B cell (primary cell): ENCODE results near the gene TEX11. TPM values are rescaled to one million over a fixed set of nuclear protein-coding genes. Genes with fewer than 3 reads are reported as not detected.
"Not testable (repeated sequence)": the region's sequence is repeated elsewhere in the genome, so short reads cannot be mapped to it uniquely, and the experiment has no call there.

Experiments
- ATAC-seq: fragments of 200-7000 bp; cut with Tn5 transposase; one replicate; pipeline ENCODE4 v1.10.0; 2021; ENCODE audit warnings: low read depth, mild to moderate bottlenecking, moderate number of reproducible peaks, moderate library complexity
- CTCF ChIA-PET: fragments of 350-600 bp; sonication (Branson Sonifier 250); formaldehyde crosslinking; loops from one replicate; lab custom pipeline; 2021; ENCODE audit warnings: antibody characterized with exemption, inconsistent platforms; lab: Charles Lee
- POLR2A ChIA-PET: fragments of 350-600 bp; sonication (Branson Sonifier 250); formaldehyde crosslinking; loops from one replicate; lab custom pipeline; 2021; ENCODE audit warnings: antibody characterized with exemption; lab: Charles Lee
- DNase-seq: peaks from one replicate; pipeline ENCODE4 v3.0.0; 2013
- H2AFZ ChIP-seq: 2 replicates; pipeline ENCODE4 v1.6.1; 2012; ENCODE audit warnings: mild to moderate bottlenecking, low read depth, low read length; ENCODE audit not compliant: insufficient read depth, poor library complexity, severe bottlenecking
- H3K27ac ChIP-seq, 2 donors: 1 replicate in 1 of 2; 2 replicates in 1 of 2; pipeline ENCODE4 v1.5.1; 2012 to 2013; ENCODE audit warnings: low read length in 2 of 2, mild to moderate bottlenecking in 2 of 2, moderate library complexity in 1 of 2
- H3K27me3 ChIP-seq, 4 experiments: fragments of 200-600 bp in 1 of 4; sonication (generic) in 1 of 4; replicated peaks in 1 of 4; 1 replicate in 2 of 4; 2 replicates in 2 of 4; pipeline versions ENCODE4 v1.6.1 to v1.7.0; 2013 to 2016; ENCODE audit warnings: low read length in 3 of 4, mild to moderate bottlenecking in 2 of 4, mixed read lengths in 1 of 4, moderate library complexity in 1 of 4; ENCODE audit not compliant: insufficient read depth in 4 of 4, control insufficient read depth in 3 of 4; ENCODE audit errors: control extremely low read depth in 1 of 4
- H3K36me3 ChIP-seq, 2 experiments: replicated peaks in 1 of 2; 1 replicate in 1 of 2; 2 replicates in 1 of 2; pipeline versions ENCODE4 v1.6.1 to v1.7.1; 2013; ENCODE audit warnings: low read length in 1 of 2; ENCODE audit not compliant: insufficient read depth in 2 of 2, control insufficient read depth in 1 of 2; ENCODE audit errors: control extremely low read depth in 1 of 2, extremely low read depth in 1 of 2
- H3K4me1 ChIP-seq, 2 donors: fragments of 200-600 bp in 1 of 2; sonication (generic) in 1 of 2; 1 replicate in 1 of 2; 2 replicates in 1 of 2; pipeline versions ENCODE4 v1.5.1 to v1.6.1; 2013 to 2017; ENCODE audit warnings: low read length in 2 of 2; ENCODE audit not compliant: control insufficient read depth in 2 of 2, insufficient read depth in 2 of 2
- H3K4me2 ChIP-seq: replicated peaks from 2 replicates; pipeline ENCODE3; 2012; ENCODE audit warnings: mild to moderate bottlenecking, low read depth, low read length; ENCODE audit not compliant: poor library complexity, severe bottlenecking
- H3K4me3 ChIP-seq, 5 experiments: fragments of 200-600 bp in 1 of 5; sonication (generic) in 1 of 5; 1 replicate in 3 of 5; 2 replicates in 2 of 5; pipeline versions ENCODE4 v1.5.1 to v1.7.0; 2011 to 2016; ENCODE audit warnings: low read length in 4 of 5, mild to moderate bottlenecking in 4 of 5, low read depth in 2 of 5, control low read depth in 1 of 5, moderate library complexity in 1 of 5; ENCODE audit not compliant: insufficient read depth in 1 of 5; ENCODE audit errors: control extremely low read depth in 1 of 5, extremely low read depth in 1 of 5
- H3K79me2 ChIP-seq: fragments of 200-600 bp; sonication (generic); one replicate; pipeline ENCODE4 v1.6.0; 2016; ENCODE audit warnings: low read length; ENCODE audit not compliant: control insufficient read depth, insufficient read depth
- H3K9ac ChIP-seq: fragments of 200-600 bp; sonication (generic); 2 replicates; pipeline ENCODE4 v1.6.1; 2017; ENCODE audit warnings: mild to moderate bottlenecking, low read length, moderate library complexity
- H3K9me3 ChIP-seq, 3 donors: one replicate each; pipeline versions ENCODE4 v1.6.1 to v1.7.1; 2013; ENCODE audit warnings: low read length in 2 of 3; ENCODE audit not compliant: control insufficient read depth in 2 of 3, insufficient read depth in 1 of 3; ENCODE audit errors: control extremely low read depth in 1 of 3
- H4K20me1 ChIP-seq: 2 replicates; pipeline ENCODE4 v1.6.0; 2012; ENCODE audit warnings: mild to moderate bottlenecking, low read length; ENCODE audit not compliant: insufficient read depth, control insufficient read depth, poor library complexity, severe bottlenecking
- H3K27ac Mint-ChIP-seq: one replicate; pipeline ENCODE4 v1.8.0; 2021; ENCODE audit warnings: mixed read lengths
- H3K27me3 Mint-ChIP-seq: one replicate; pipeline ENCODE4 v1.8.0; 2021; ENCODE audit warnings: mixed read lengths
- H3K4me1 Mint-ChIP-seq: one replicate; pipeline ENCODE4 v1.8.0; 2021; ENCODE audit warnings: mixed read lengths
- H3K4me3 Mint-ChIP-seq: one replicate; pipeline ENCODE4 v1.8.0; 2021; ENCODE audit warnings: mixed read lengths
- H3K9me3 Mint-ChIP-seq: one replicate; pipeline ENCODE4 v1.8.0; 2022; ENCODE audit warnings: mixed read lengths; ENCODE audit not compliant: insufficient read depth
- CTCF ChIP-seq: fragments of 200-600 bp; IDR thresholded peaks from one replicate; pipeline ENCODE4 v1.8.0; 2022; ENCODE audit warnings: antibody characterized with exemption, mild to moderate bottlenecking
- EZH2 ChIP-seq: IDR thresholded peaks from 2 replicates; pipeline ENCODE4 v1.6.1; 2012; ENCODE audit warnings: borderline replicate concordance, low read depth, mild to moderate bottlenecking, moderate library complexity, low read length; ENCODE audit not compliant: insufficient read depth, poor library complexity, severe bottlenecking
- WGBS: methylation state at CpG from one replicate; pipeline ENCODE4 v1.1.5; 2013; ENCODE audit warnings: missing lambda C conversion rate; ENCODE audit not compliant: insufficient coverage; 5-methylcytosine and 5-hydroxymethylcytosine counted together
- intact Hi-C: fragments of 100-400 bp; cut with micrococcal nuclease; formaldehyde crosslinking; loops from one replicate; pipeline ENCODE4 v1.10.0; 2022
- polyA plus RNA-seq: library from polyadenylated mRNA; depleted of rRNA; stranded (reverse); fragments of >200 nt; gene quantifications from 2 replicates; pipeline ENCODE4 v1.2.3, GENCODE V29; 2012
- total RNA-seq, 2 donors: library from RNA; stranded (reverse); fragments of 120-200 nt in 1 of 2; gene quantifications; 1 replicate in 1 of 2; 2 replicates in 1 of 2; pipeline versions ENCODE4 v1.2.3 to v1.2.4, GENCODE V29; 2013 to 2022

The TEX11 gene
- total and polyA plus RNA-seq, 2 donors (not counting 1 experiment from before 2014, with no cell fraction given): not detected

GRCh38 chrX:70907900-70908299, 611 bp downstream of the TEX11 start:
- Histone ChIP-seq H3K4me2 (no peak overlapping the region), H3K27me3 (no peaks in the 10 kb centered on the region), H3K9me3 (peaks cover 0 to 2% (median 0%) of the 10 kb centered on the region in 3 donors), H3K27ac (no peak overlapping the region), H3K36me3 (no peaks in the 10 kb centered on the region), H4K20me1 (no peaks in the 10 kb centered on the region), H2AFZ (no peak overlapping the region), H3K79me2 (no peaks in the 10 kb centered on the region), H3K4me3 (no peak overlapping the region), H3K9ac (no peak overlapping the region), H3K4me1 (no peaks in the 10 kb centered on the region)
- no peak for TF ChIP-seq EZH2
- no peak overlapping the region for H3K4me3 Mint-ChIP-seq
- CTCF ChIA-PET: no interaction called here
- H3K4me1 Mint-ChIP-seq: no peaks in the 10 kb centered on the region
- no peak for DNase-seq
- no peak for ATAC-seq
- intact Hi-C loops: no loop called here
- WGBS: 98% methylated on average over 8 of the region's 11 CpGs
- H3K9me3 Mint-ChIP-seq: no peaks in the 10 kb centered on the region
- H3K27me3 Mint-ChIP-seq: no peaks in the 10 kb centered on the region
- H3K27ac Mint-ChIP-seq: no peak overlapping the region
- POLR2A ChIA-PET: no interaction called here

- Mint-ChIP-seq H3K4me3 (no peak overlapping the region), H3K4me1 (no peaks in the 10 kb centered on the region), H3K9me3 (no peaks in the 10 kb centered on the region), H3K27me3 (no peaks in the 10 kb centered on the region), H3K27ac (no peak overlapping the region)
- Histone ChIP-seq H3K4me2 (no peak overlapping the region), H3K36me3 (no peaks in the 10 kb centered on the region), H3K4me3 (no peak overlapping the region), H3K9ac (no peak overlapping the region), H3K4me1 (no peaks in the 10 kb centered on the region), H3K27ac (no peak overlapping the region), H3K79me2 (no peaks in the 10 kb centered on the region), H3K9me3 (no peaks in the 10 kb centered on the region), H4K20me1 (no peaks in the 10 kb centered on the region), H3K27me3 (no peaks in the 10 kb centered on the region), H2AFZ (no peak overlapping the region)
- ChIA-PET CTCF (no interaction called here), POLR2A (no interaction called here)
- intact Hi-C loops: no loop called here
- TF ChIP-seq EZH2: no peak
- TF ChIP-seq CTCF: no peak
- ATAC-seq (no peak), DNase-seq (no peak)
- 92% methylated on average over 2 of the region's 7 CpGs for WGBS
These were observed 7.0 kb downstream of the TEX11 start for GRCh38 chrX:70901465-70901864.

- H3K9me3 ChIP-seq, POLR2A ChIA-PET, H3K36me3 ChIP-seq, H3K4me1 Mint-ChIP-seq, CTCF ChIA-PET, ATAC-seq, DNase-seq, H3K27me3 ChIP-seq, H3K4me3 Mint-ChIP-seq, H3K9ac ChIP-seq, H3K27ac ChIP-seq, H2AFZ ChIP-seq, intact Hi-C loops, H3K4me3 ChIP-seq, H3K79me2 ChIP-seq, H3K4me1 ChIP-seq, H3K9me3 Mint-ChIP-seq, H4K20me1 ChIP-seq, H3K4me2 ChIP-seq, H3K27ac Mint-ChIP-seq: not testable (repeated sequence)
- peaks cover 13% of the 10 kb centered on the region for H3K27me3 Mint-ChIP-seq
- 33% methylated on average over 1 of the region's 6 CpGs for WGBS
These were observed 18.1 kb downstream of the TEX11 start for GRCh38 chrX:70890441-70890840.
